Neuronal stem cell (in vitro differentiated cells): ENCODE measurements around the gene PNMA8B.

Source experiments
- DNase-seq: peaks from one replicate; pipeline ENCODE4 v3.0.0-alpha.2; 2013; ENCODE audit warnings: low spot score
- H2AFZ ChIP-seq: one replicate; pipeline ENCODE4 v1.6.1; 2013; ENCODE audit warnings: mild to moderate bottlenecking, low read length, inconsistent platforms
- H2AK5ac ChIP-seq: 2 replicates; pipeline ENCODE4 v1.6.1; 2013; ENCODE audit warnings: low read depth, mild to moderate bottlenecking, inconsistent platforms, low read length, moderate library complexity, mixed read lengths
- H2BK120ac ChIP-seq: 2 replicates; pipeline ENCODE4 v1.6.1; 2013; ENCODE audit warnings: low read depth, mild to moderate bottlenecking, inconsistent platforms, low read length, moderate library complexity, mixed read lengths
- H2BK12ac ChIP-seq: one replicate; pipeline ENCODE4 v1.6.1; 2013; ENCODE audit warnings: low read length, inconsistent platforms
- H2BK15ac ChIP-seq: 2 replicates; pipeline ENCODE4 v1.6.1; 2013; ENCODE audit warnings: mild to moderate bottlenecking, low read length, inconsistent platforms, mixed read lengths
- H2BK5ac ChIP-seq: one replicate; pipeline ENCODE4 v1.6.1; 2013; ENCODE audit warnings: inconsistent platforms, mild to moderate bottlenecking, low read length, moderate library complexity
- H3K14ac ChIP-seq: one replicate; pipeline ENCODE4 v1.6.1; 2013; ENCODE audit warnings: low read length, inconsistent platforms
- H3K18ac ChIP-seq: 2 replicates; pipeline ENCODE4 v1.6.1; 2013; ENCODE audit warnings: low read length, inconsistent platforms
- H3K23ac ChIP-seq: 2 replicates; pipeline ENCODE4 v1.6.1; 2013; ENCODE audit warnings: low read depth, mild to moderate bottlenecking, mixed read lengths, low read length, inconsistent platforms; ENCODE audit not compliant: poor library complexity
- H3K27ac ChIP-seq: replicated peaks from 3 replicates; pipeline ENCODE4 v1.5.1; 2013; ENCODE audit warnings: low read length, inconsistent platforms
- H3K27me3 ChIP-seq, 3 experiments: 2 replicates each; pipeline ENCODE4 v1.6.1; 2013; ENCODE audit warnings: low read length in 3 of 3, mild to moderate bottlenecking in 2 of 3, inconsistent platforms in 1 of 3, low read depth in 1 of 3, mixed read lengths in 1 of 3, moderate library complexity in 1 of 3; ENCODE audit not compliant: control insufficient read depth in 3 of 3, insufficient read depth in 3 of 3
- H3K36me3 ChIP-seq, 2 donors: replicated peaks in 1 of 2; 2 replicates each; pipeline ENCODE4 v1.6.1; 2013; ENCODE audit warnings: low read length in 2 of 2; ENCODE audit not compliant: control insufficient read depth in 2 of 2, insufficient read depth in 2 of 2
- H3K4ac ChIP-seq: 2 replicates; pipeline ENCODE4 v1.6.1; 2013; ENCODE audit warnings: inconsistent platforms, mild to moderate bottlenecking, low read length, moderate library complexity
- H3K4me1 ChIP-seq, 2 donors: 1 replicate in 1 of 2; 2 replicates in 1 of 2; pipeline ENCODE4 v1.6.1; 2013; ENCODE audit warnings: low read length in 2 of 2, low read depth in 1 of 2; ENCODE audit not compliant: control insufficient read depth in 2 of 2, insufficient read depth in 1 of 2
- H3K4me2 ChIP-seq: one replicate; pipeline ENCODE4 v1.6.1; 2013; ENCODE audit warnings: mild to moderate bottlenecking, low read length, inconsistent platforms; ENCODE audit not compliant: insufficient read depth, poor library complexity, severe bottlenecking
- H3K4me3 ChIP-seq, 2 donors: 2 replicates each; pipeline ENCODE4 v1.5.1; 2013; ENCODE audit warnings: low read length in 2 of 2, mild to moderate bottlenecking in 2 of 2, inconsistent platforms in 1 of 2, moderate library complexity in 1 of 2
- H3K79me1 ChIP-seq: one replicate; pipeline ENCODE4 v1.6.1; 2013; ENCODE audit warnings: low read depth, mild to moderate bottlenecking, inconsistent platforms, low read length, moderate library complexity
- H3K9ac ChIP-seq: one replicate; pipeline ENCODE4 v1.6.1; 2013; ENCODE audit warnings: mild to moderate bottlenecking, low read depth, low read length, inconsistent platforms; ENCODE audit not compliant: poor library complexity
- H3K9me3 ChIP-seq, 2 donors: replicated peaks in 1 of 2; 2 replicates each; pipeline versions ENCODE3 to v1.6.1; 2013; ENCODE audit warnings: low read length in 2 of 2, mild to moderate bottlenecking in 2 of 2, inconsistent platforms in 1 of 2, low read depth in 1 of 2, mixed read lengths in 1 of 2, moderate library complexity in 1 of 2; ENCODE audit not compliant: control insufficient read depth in 2 of 2, insufficient read depth in 1 of 2
- H4K8ac ChIP-seq: one replicate; pipeline ENCODE4 v1.6.1; 2013; ENCODE audit warnings: low read depth, mild to moderate bottlenecking, inconsistent platforms, low read length, moderate library complexity
- H4K91ac ChIP-seq: one replicate; pipeline ENCODE4 v1.6.1; 2013; ENCODE audit warnings: low read length, low read depth, mild to moderate bottlenecking, inconsistent platforms; ENCODE audit not compliant: poor library complexity
- WGBS, 2 donors: extraction: QIAGEN DNeasy Blood & Tissue Kit; methylation state at CpG; one replicate each; pipeline ENCODE4 v1.1.7; 2013; ENCODE audit warnings: missing lambda C conversion rate in 2 of 2, mixed read lengths in 1 of 2; ENCODE audit not compliant: insufficient read length in 2 of 2, insufficient replicate concordance in 1 of 2; ENCODE audit errors: extremely low coverage in 2 of 2; 5-methylcytosine and 5-hydroxymethylcytosine counted together

PNMA8B gene

DNA sequence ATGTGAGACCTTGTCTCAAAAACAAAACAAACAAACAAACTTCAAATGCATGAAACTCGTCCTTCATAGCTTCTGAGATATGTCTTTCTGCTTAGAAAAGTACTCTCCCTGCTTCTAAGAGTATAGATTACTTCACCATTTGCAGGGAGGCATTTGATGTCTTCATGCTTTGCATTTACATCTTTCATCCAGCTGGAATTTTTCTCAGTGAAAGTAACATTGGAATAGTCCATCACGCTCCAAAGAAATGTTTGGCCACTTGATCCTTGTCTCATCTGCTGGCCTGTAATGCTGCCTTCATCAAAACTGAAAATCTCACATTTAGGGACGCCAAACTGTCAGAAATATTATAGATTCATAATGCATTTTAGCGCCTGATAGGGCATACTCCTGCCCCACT is 43.5 kb downstream of the PNMA8B start:
- Histone ChIP-seq H2AFZ (no peak overlapping the region), H4K8ac (no peak overlapping the region), H4K91ac (no peak overlapping the region)

DNA sequence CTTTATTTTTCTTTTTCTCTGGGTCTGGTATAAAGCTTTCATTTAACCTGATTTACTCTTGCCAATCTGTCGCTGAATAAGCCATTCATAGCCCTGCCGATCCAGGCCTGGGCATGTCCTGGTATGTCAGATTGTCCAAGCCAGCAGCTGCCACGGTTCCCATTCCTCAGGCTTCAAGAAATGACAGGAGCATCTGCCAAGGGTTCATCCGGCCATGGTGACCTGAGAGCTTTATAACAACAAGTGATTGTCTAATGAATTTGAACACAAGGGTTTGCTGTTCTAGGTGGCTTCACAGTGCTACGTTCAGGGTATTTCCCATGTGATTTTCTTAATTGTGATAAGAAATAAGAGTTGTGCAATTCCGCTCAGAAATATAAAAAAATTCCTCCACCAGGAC is 44.3 kb downstream of the PNMA8B start:
- Histone ChIP-seq H2BK120ac (no peak overlapping the region), H3K4me1 (no peaks in the 10 kb centered on the region), H3K4me3 (no peak overlapping the region), H2BK5ac (no peak overlapping the region), H3K14ac (no peak overlapping the region), H2BK15ac (no peak overlapping the region), H3K79me1 (no peaks in the 10 kb centered on the region), H4K91ac (no peak overlapping the region), H2BK12ac (no peak overlapping the region), H3K4me2 (no peak overlapping the region), H3K27ac (no peak overlapping the region), H3K9me3 (peaks cover 0 to 8% of the 10 kb centered on the region in 2 donors), H2AFZ (peak overlapping the region; percentile 16), H3K27me3 (no peaks in the 10 kb centered on the region), H3K18ac (no peak overlapping the region), H4K8ac (no peak overlapping the region), H3K9ac (no peak overlapping the region), H3K4ac (no peak overlapping the region), H3K36me3 (no peaks in the 10 kb centered on the region), H3K23ac (no peak overlapping the region), H2AK5ac (no peak overlapping the region)
- no CpG with 5 or more reads among the region's 6 CpGs for WGBS, 2 donors
- no peak for DNase-seq

More for the DNA sequence above, 43.5 kb downstream of the PNMA8B start:
- H2AK5ac ChIP-seq = no peak overlapping the region
- no peak overlapping the region for H3K14ac ChIP-seq
- H3K9me3 ChIP-seq = peaks cover 0 to 8% of the 10 kb centered on the region in 2 donors
- no peaks in the 10 kb centered on the region for H3K79me1 ChIP-seq
- H3K4me2 ChIP-seq = no peak overlapping the region
- no peak overlapping the region for H2BK120ac ChIP-seq
- no peak for DNase-seq
- no peak overlapping the region for H2BK5ac ChIP-seq
- H2BK12ac ChIP-seq = no peak overlapping the region
- no peak overlapping the region for H3K4ac ChIP-seq
- H3K23ac ChIP-seq = no peak overlapping the region
- no peak overlapping the region for H2BK15ac ChIP-seq
- no peak overlapping the region for H3K18ac ChIP-seq
- H3K4me1 ChIP-seq = no peaks in the 10 kb centered on the region
- no peak overlapping the region for H3K9ac ChIP-seq
- H3K27ac ChIP-seq = no peak overlapping the region
- no peaks in the 10 kb centered on the region for H3K27me3 ChIP-seq
- no peak overlapping the region for H3K4me3 ChIP-seq
- H3K36me3 ChIP-seq = no peaks in the 10 kb centered on the region
- WGBS, 2 donors = no CpG with 5 or more reads among the region's 4 CpGs

DNA sequence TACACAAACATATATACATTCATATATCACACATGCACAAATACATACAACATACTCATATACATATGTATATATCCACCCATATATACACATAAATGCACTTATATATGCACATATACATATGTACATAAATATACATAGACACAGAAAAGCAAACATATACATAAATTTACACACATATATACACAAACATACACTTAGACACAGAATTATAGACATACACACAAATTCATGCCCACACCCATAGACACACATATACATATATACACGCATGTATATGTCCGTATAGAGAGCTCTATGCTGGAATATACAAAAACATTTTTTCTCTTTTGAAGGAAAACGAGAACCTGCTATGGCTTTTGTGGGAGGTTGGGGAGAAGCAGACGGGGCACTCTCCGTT is 44.9 kb downstream of the PNMA8B start:
- no peak for DNase-seq
- Histone ChIP-seq H3K9me3 (peaks cover 0 to 8% of the 10 kb centered on the region in 2 donors), H3K14ac (no peak overlapping the region), H2BK12ac (no peak overlapping the region), H3K79me1 (no peaks in the 10 kb centered on the region), H4K91ac (no peak overlapping the region), H3K4ac (no peak overlapping the region), H3K4me2 (no peak overlapping the region), H2BK15ac (no peak overlapping the region), H4K8ac (no peak overlapping the region), H3K4me1 (no peaks in the 10 kb centered on the region), H3K23ac (no peak overlapping the region), H3K27me3 (no peaks in the 10 kb centered on the region), H3K9ac (no peak overlapping the region), H3K36me3 (no peaks in the 10 kb centered on the region), H2AFZ (no peak overlapping the region), H3K18ac (no peak overlapping the region), H2BK5ac (no peak overlapping the region), H3K27ac (no peak overlapping the region), H3K4me3 (no peak overlapping the region), H2BK120ac (no peak overlapping the region), H2AK5ac (no peak overlapping the region)
- WGBS, 2 donors = no CpG with 5 or more reads among the region's 5 CpGs

DNA sequence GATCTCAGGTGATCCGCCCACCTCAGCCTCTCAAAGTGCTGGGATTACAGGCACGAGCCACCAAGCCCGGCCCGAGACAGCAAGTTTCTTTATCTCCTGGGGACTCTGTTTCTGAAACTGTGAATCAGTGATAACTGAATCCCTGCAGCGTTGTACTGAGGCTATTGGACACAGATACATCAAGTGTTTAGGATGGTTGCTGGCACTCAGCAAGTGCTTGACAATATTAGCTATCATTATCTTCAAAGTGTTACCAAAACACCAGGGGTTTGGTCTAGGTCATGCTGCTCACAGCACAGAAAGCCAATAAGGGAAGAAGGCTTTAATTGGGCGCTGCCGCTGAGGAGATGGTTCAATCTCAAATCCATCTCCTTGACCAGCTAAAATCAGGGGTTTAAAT is 46.4 kb downstream of the PNMA8B start:
- no peak overlapping the region for H2BK15ac ChIP-seq
- no peak overlapping the region for H3K4me3 ChIP-seq
- no peaks in the 10 kb centered on the region for H3K79me1 ChIP-seq
- no peak overlapping the region for H3K4ac ChIP-seq
- H3K18ac ChIP-seq = no peak overlapping the region
- H3K9ac ChIP-seq = no peak overlapping the region
- H3K4me1 ChIP-seq = no peaks in the 10 kb centered on the region
- H2AK5ac ChIP-seq = no peak overlapping the region
- H3K27me3 ChIP-seq = no peaks in the 10 kb centered on the region
- H3K23ac ChIP-seq = no peak overlapping the region
- no peak overlapping the region for H2BK12ac ChIP-seq
- H3K36me3 ChIP-seq = no peaks in the 10 kb centered on the region
- no peak overlapping the region for H3K14ac ChIP-seq
- no peak overlapping the region for H2AFZ ChIP-seq
- no peak overlapping the region for H4K8ac ChIP-seq
- DNase-seq = no peak
- no peak overlapping the region for H2BK120ac ChIP-seq
- no peak overlapping the region for H3K4me2 ChIP-seq
- H4K91ac ChIP-seq = no peak overlapping the region
- no peak overlapping the region for H2BK5ac ChIP-seq
- no CpG with 5 or more reads among the region's 7 CpGs for WGBS, 2 donors
- H3K9me3 ChIP-seq = peaks cover 0 to 8% of the 10 kb centered on the region in 2 donors
- no peak overlapping the region for H3K27ac ChIP-seq
